K562 (cell line): ENCODE results near the gene COQ5. TPM values are rescaled to one million over a fixed set of nuclear protein-coding genes. Genes with fewer than 3 reads are reported as not detected.

Experiments used
- ARNT ChIP-seq, 2 experiments: fragments of 450-650 bp; IDR thresholded peaks; 2 replicates each; pipeline ENCODE4 v1.6.1; 2016; ENCODE audit warnings: mild to moderate bottlenecking in 1 of 2
- ASH1L ChIP-seq: fragments of 450-650 bp; IDR thresholded peaks from 2 replicates; pipeline ENCODE4 v1.6.1; 2018; ENCODE audit warnings: borderline replicate concordance, mild to moderate bottlenecking, low read depth; ENCODE audit not compliant: partially characterized antibody
- BRD4 ChIP-seq: fragments of 200-600 bp; sonication (generic); IDR thresholded peaks from 2 replicates; pipeline ENCODE4 v1.6.1; 2017; ENCODE audit warnings: inconsistent platforms
- CHD2 ChIP-seq: IDR thresholded peaks from 2 replicates; pipeline ENCODE4 v1.6.1; 2011; ENCODE audit warnings: low read depth, low read length
- ELF4 ChIP-seq: fragments of 450-650 bp; formaldehyde crosslinking; IDR thresholded peaks from 2 replicates; pipeline ENCODE4 v1.4.0; 2022; ENCODE audit warnings: missing genetic modification characterization
- ETS1 ChIP-seq: conservative IDR thresholded peaks from 2 replicates; pipeline ENCODE4 v1.6.1; 2011; ENCODE audit warnings: low read depth, mild to moderate bottlenecking, low read length; ENCODE audit not compliant: control insufficient read depth
- FOXA3 ChIP-seq, 2 experiments: fragments of 450-650 bp in 1 of 2; sonication (generic) in 1 of 2; formaldehyde crosslinking; IDR thresholded peaks in 1 of 2; conservative IDR thresholded peaks in 1 of 2; 2 replicates each; pipeline versions ENCODE4 v1.4.0 to v1.8.0; 2020 to 2022; ENCODE audit warnings: mild to moderate bottlenecking in 2 of 2, missing genetic modification reagents in 1 of 2
- HCFC1 ChIP-seq: IDR thresholded peaks from 2 replicates; pipeline ENCODE4 v1.6.1; 2012; ENCODE audit warnings: low read depth, low read length, improper control_type of control experiment
- JUND ChIP-seq, 2 experiments: IDR thresholded peaks; 2 replicates in 1 of 2; 3 replicates in 1 of 2; pipeline ENCODE4 v1.6.1; 2011; ENCODE audit warnings: borderline replicate concordance in 2 of 2, low read depth in 2 of 2, low read length in 2 of 2, improper control_type of control experiment in 1 of 2, missing biosample characterization in 1 of 2, missing genetic modification characterization in 1 of 2, missing genetic modification reagents in 1 of 2
- PHF8 ChIP-seq: fragments of 200-600 bp; sonication (generic); IDR thresholded peaks from 2 replicates; pipeline ENCODE4 v1.6.1; 2012; ENCODE audit warnings: mixed run types, mild to moderate bottlenecking, inconsistent platforms, low read length, moderate library complexity, borderline replicate concordance
- PML ChIP-seq: IDR thresholded peaks from 2 replicates; pipeline ENCODE4 v1.6.1; 2012; ENCODE audit warnings: low read length, inconsistent platforms
- POLR2AphosphoS5 ChIP-seq: IDR thresholded peaks from 2 replicates; pipeline ENCODE4 v1.6.1; 2011; ENCODE audit warnings: mild to moderate bottlenecking, low read depth, low read length, moderate library complexity; ENCODE audit not compliant: control insufficient read depth, insufficient read depth
- RCOR1 ChIP-seq, 2 experiments: IDR thresholded peaks; 2 replicates each; pipeline ENCODE4 v1.6.1; 2012; ENCODE audit warnings: low read depth in 2 of 2, low read length in 2 of 2, borderline replicate concordance in 1 of 2, improper control_type of control experiment in 1 of 2
- TBP ChIP-seq: optimal IDR thresholded peaks from 2 replicates; pipeline ENCODE3; 2011; ENCODE audit warnings: low read depth, low read length, improper control_type of control experiment
- TOE1 ChIP-seq, 2 experiments: fragments of 450-650 bp in 1 of 2; sonication (generic) in 1 of 2; formaldehyde crosslinking in 1 of 2; IDR thresholded peaks; 2 replicates each; pipeline versions ENCODE4 v1.7.1 to v1.8.0; 2016 to 2022; ENCODE audit warnings: borderline replicate concordance in 2 of 2, mild to moderate bottlenecking in 2 of 2, antibody characterized with exemption in 1 of 2, inconsistent platforms in 1 of 2, low read depth in 1 of 2, missing genetic modification reagents in 1 of 2, moderate library complexity in 1 of 2
- ZNF143 ChIP-seq: sonication (generic); formaldehyde crosslinking; IDR thresholded peaks from 2 replicates; pipeline ENCODE4 v1.9.0; 2022; ENCODE audit warnings: mild to moderate bottlenecking, missing genetic modification reagents
- ZNF507 ChIP-seq: conservative IDR thresholded peaks from 2 replicates; pipeline ENCODE4 v1.6.1; 2017; ENCODE audit warnings: missing genetic modification characterization, missing compliant biosample characterization
- polyA plus RNA-seq, 8 experiments: library from polyadenylated mRNA; depleted of rRNA in 4 of 8; stranded (reverse) in 5 of 8; unstranded in 3 of 8; fragments of >200 nt; fragmentation: Nextera tagmentation in 2 of 8; fragmentation: Illumina TruSeq in 1 of 8; extraction: Ambion mirVana in 2 of 8; extraction: Trizol in 1 of 8; gene quantifications; 2 replicates each; pipeline versions ENCODE4 v1.2.1 to v1.2.3, GENCODE V29; 2011 to 2014; ENCODE audit warnings: inconsistent platforms in 1 of 8, missing spikeins in 1 of 8
- total RNA-seq, 7 experiments: library from RNA; depleted of rRNA in 6 of 7; stranded (reverse); fragments of >200 nt in 6 of 7; fragmentation: Illumina TruSeq in 2 of 7; extraction: Trizol in 2 of 7; gene quantifications; 2 replicates each; pipeline versions ENCODE4 v1.2.1 to v1.2.3, GENCODE V29; 2011 to 2021; ENCODE audit warnings: low replicate concordance in 1 of 7
- TF ChIP-seq, protein P1 (sequence below): fragments of 450-650 bp; IDR thresholded peaks from 2 replicates; pipeline ENCODE4 v1.6.1; 2016; ENCODE audit warnings: low read depth

The COQ5 gene
- total and polyA plus RNA-seq, 9 of the 15 experiments (the other 6 are each of a cell fraction or from before 2014, with no cell fraction given), result 19.2 to 59.7 (median 30.4) TPM

DNA sequence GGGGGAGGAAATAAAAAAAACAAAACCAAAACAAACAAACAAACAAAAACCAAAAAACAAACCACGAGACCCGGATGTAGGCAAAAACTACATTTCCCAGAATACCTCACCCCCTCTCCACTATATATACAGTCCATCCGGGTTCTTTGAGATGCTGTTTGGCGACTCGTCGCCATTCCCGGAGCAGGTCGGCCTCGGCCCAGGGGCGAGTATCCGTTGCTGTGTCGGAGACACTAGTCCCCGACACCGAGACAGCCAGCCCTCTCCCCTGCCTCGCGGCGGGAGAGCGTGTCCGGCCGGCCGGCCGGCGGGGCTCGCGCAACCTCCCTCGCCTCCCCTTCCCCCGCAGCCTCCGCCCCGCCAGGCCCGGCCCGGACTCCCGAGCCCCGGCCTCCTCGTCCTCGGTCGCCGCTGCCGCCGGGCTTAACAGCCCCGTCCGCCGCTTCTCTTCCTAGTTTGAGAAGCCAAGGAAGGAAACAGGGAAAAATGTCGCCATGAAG, 5.3 kb upstream of the COQ5 start, which contains the start of gene RNF10 (continued):
- peak; percentile 48; the same call in 1 of the 2 replicates for TF ChIP-seq JUND (IDR thresholded peaks at IDR 0.05; ENCODE audit: borderline replicate concordance, low read depth, low read length)
- no peak for TF ChIP-seq JUND (tag; IDR thresholded peaks at IDR 0.05; ENCODE audit: borderline replicate concordance, low read depth, low read length)
- TF ChIP-seq, protein P1, sequence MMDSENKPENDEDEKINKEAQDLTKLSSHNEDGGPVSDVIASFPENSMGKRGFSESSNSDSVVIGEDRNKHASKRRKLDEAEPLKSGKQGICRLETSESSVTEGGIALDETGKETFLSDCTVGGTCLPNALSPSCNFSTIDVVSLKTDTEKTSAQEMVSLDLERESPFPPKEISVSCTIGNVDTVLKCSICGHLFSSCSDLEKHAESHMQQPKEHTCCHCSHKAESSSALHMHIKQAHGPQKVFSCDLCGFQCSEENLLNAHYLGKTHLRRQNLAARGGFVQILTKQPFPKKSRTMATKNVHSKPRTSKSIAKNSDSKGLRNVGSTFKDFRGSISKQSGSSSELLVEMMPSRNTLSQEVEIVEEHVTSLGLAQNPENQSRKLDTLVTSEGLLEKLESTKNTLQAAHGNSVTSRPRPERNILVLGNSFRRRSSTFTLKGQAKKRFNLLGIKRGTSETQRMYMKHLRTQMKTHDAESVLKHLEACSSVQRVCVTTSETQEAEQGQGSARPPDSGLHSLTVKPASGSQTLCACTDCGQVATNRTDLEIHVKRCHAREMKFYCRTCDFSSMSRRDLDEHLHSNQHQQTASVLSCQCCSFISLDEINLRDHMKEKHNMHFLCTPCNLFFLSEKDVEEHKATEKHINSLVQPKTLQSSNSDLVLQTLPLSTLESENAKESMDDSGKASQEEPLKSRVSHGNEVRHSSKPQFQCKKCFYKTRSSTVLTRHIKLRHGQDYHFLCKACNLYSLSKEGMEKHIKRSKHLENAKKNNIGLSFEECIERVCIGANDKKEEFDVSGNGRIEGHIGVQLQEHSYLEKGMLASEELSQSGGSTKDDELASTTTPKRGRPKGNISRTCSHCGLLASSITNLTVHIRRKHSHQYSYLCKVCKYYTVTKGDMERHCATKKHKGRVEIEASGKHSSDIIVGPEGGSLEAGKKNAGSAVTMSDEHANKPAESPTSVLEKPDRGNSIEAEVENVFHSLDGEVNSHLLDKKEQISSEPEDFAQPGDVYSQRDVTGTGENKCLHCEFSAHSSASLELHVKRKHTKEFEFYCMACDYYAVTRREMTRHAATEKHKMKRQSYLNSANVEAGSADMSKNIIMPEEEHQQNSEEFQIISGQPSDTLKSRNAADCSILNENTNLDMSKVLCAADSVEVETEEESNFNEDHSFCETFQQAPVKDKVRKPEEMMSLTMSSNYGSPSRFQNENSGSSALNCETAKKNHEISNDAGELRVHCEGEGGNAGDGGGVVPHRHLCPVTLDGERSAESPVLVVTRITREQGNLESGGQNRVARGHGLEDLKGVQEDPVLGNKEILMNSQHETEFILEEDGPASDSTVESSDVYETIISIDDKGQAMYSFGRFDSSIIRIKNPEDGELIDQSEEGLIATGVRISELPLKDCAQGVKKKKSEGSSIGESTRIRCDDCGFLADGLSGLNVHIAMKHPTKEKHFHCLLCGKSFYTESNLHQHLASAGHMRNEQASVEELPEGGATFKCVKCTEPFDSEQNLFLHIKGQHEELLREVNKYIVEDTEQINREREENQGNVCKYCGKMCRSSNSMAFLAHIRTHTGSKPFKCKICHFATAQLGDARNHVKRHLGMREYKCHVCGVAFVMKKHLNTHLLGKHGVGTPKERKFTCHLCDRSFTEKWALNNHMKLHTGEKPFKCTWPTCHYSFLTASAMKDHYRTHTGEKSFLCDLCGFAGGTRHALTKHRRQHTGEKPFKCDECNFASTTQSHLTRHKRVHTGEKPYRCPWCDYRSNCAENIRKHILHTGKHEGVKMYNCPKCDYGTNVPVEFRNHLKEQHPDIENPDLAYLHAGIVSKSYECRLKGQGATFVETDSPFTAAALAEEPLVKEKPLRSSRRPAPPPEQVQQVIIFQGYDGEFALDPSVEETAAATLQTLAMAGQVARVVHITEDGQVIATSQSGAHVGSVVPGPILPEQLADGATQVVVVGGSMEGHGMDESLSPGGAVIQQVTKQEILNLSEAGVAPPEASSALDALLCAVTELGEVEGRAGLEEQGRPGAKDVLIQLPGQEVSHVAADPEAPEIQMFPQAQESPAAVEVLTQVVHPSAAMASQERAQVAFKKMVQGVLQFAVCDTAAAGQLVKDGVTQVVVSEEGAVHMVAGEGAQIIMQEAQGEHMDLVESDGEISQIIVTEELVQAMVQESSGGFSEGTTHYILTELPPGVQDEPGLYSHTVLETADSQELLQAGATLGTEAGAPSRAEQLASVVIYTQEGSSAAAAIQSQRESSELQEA, result peak; percentile 47; the same call in 1 of the 2 replicates
- TF ChIP-seq ELF4 (CRISPR knock-in tag), result peak; percentile 68; the same call in 1 of the 2 replicates
- TF ChIP-seq TBP, result peak; percentile 98
- peak; percentile 95 for TF ChIP-seq POLR2AphosphoS5
- TF ChIP-seq ETS1, result peak; percentile 88
- peak; percentile 89 for TF ChIP-seq HCFC1
- 0 out of 2 replicates have a peak, but pooled peaks have one; percentile 59 for TF ChIP-seq BRD4
- TF ChIP-seq ZNF143 (CRISPR knock-in tag), result peak; percentile 83
- TF ChIP-seq ZNF507 (tag), result no peak
- TF ChIP-seq ASH1L, result peak; percentile 69
- peak; percentile 83; the same call in 1 of the 2 replicates for TF ChIP-seq PHF8
- TF ChIP-seq TOE1 (IDR thresholded peaks at IDR 0.05; ENCODE audit: borderline replicate concordance), result peak; percentile 49; the same call in 1 of the 2 replicates
- no peak for TF ChIP-seq TOE1 (CRISPR knock-in tag; IDR thresholded peaks at IDR 0.05; ENCODE audit: borderline replicate concordance, low read depth)
- TF ChIP-seq PML, result peak; percentile 79; the same call in 1 of the 2 replicates
- peak in 1 of 2 experiments; percentile 55; a peak in 1 of 4 replicates for TF ChIP-seq RCOR1 (IDR thresholded peaks at IDR 0.05; ENCODE audit: borderline replicate concordance in 1 of 2, low read depth in 2 of 2, low read length in 2 of 2)
- TF ChIP-seq CHD2, result no peak; the same call in 1 of the 2 replicates
- peak in 1 of 2 experiments; percentile 53; a peak in 1 of 4 replicates for TF ChIP-seq FOXA3 (CRISPR knock-in tag; conservative IDR thresholded peaks at IDR 0.05 in 1 of 2, IDR thresholded peaks at IDR 0.05 in 1 of 2)
- 0 out of 4 replicates have a peak, but pooled peaks of 1 of the 2 experiments have one; percentile 35 for TF ChIP-seq ARNT (IDR thresholded peaks at IDR 0.05)
